HepG2 (cell line): ENCODE results near the gene CRYGA. TPM values are rescaled to one million over a fixed set of nuclear protein-coding genes. Genes with fewer than 3 reads are reported as not detected.

Source experiments
- CHD2 ChIP-seq: IDR thresholded peaks from 2 replicates; pipeline ENCODE4 v1.6.1; 2011; ENCODE audit warnings: low read depth, low read length, improper control_type of control experiment
- CHD4 ChIP-seq: fragments of 200-600 bp; sonication (generic); IDR thresholded peaks from 2 replicates; pipeline ENCODE4 v1.7.0; 2017; ENCODE audit warnings: mild to moderate bottlenecking, low read length, borderline replicate concordance
- CREB1 ChIP-seq, 2 experiments: fragments of 450-650 bp in 1 of 2; IDR thresholded peaks; 2 replicates each; pipeline ENCODE4 v1.6.1; 2016 to 2017; ENCODE audit warnings: control low read depth in 1 of 2, mild to moderate bottlenecking in 1 of 2, missing compliant biosample characterization in 1 of 2, missing genetic modification characterization in 1 of 2
- GLI4 ChIP-seq: sonication (generic); formaldehyde crosslinking; IDR thresholded peaks from 2 replicates; pipeline ENCODE4 v1.5.1; 2020; ENCODE audit warnings: missing genetic modification reagents, mild to moderate bottlenecking, moderate library complexity, borderline replicate concordance
- HOMEZ ChIP-seq: IDR thresholded peaks from 2 replicates; pipeline ENCODE4 v1.6.1; 2016; ENCODE audit warnings: low read depth
- IKZF4 ChIP-seq: sonication (generic); formaldehyde crosslinking; IDR thresholded peaks from 2 replicates; pipeline ENCODE4 v1.5.1; 2020; ENCODE audit warnings: borderline replicate concordance, mild to moderate bottlenecking, low read depth, missing genetic modification reagents; ENCODE audit errors: not compliant biosample characterization
- KDM5B ChIP-seq: sonication (generic); formaldehyde crosslinking; IDR thresholded peaks from 2 replicates; pipeline ENCODE4 v1.4.0; 2020; ENCODE audit warnings: missing genetic modification reagents, mild to moderate bottlenecking, borderline replicate concordance
- RFXANK ChIP-seq: IDR thresholded peaks from 2 replicates; pipeline ENCODE4 v1.6.1; 2016
- RNF2 ChIP-seq: fragments of 450-650 bp; conservative IDR thresholded peaks from 2 replicates; pipeline ENCODE4 v1.6.1; 2016; ENCODE audit warnings: low read depth
- SATB2 ChIP-seq: sonication (generic); formaldehyde crosslinking; IDR thresholded peaks from 2 replicates; pipeline ENCODE4 v1.5.0; 2020; ENCODE audit warnings: missing genetic modification reagents
- SUZ12 ChIP-seq: fragments of 150-350 bp; IDR thresholded peaks from 2 replicates; pipeline ENCODE4 v1.6.1; 2014; ENCODE audit warnings: low read depth, low read length
- ZBTB3 ChIP-seq: sonication (generic); formaldehyde crosslinking; IDR thresholded peaks from 2 replicates; pipeline ENCODE4 v1.4.0; 2020; ENCODE audit warnings: low read depth, mild to moderate bottlenecking, moderate library complexity, missing genetic modification reagents, borderline replicate concordance
- ZNF292 ChIP-seq: sonication (generic); formaldehyde crosslinking; IDR thresholded peaks from 2 replicates; pipeline ENCODE4 v1.8.1; 2022; ENCODE audit warnings: mild to moderate bottlenecking, low read depth, missing genetic modification reagents, borderline replicate concordance
- ZNF552 ChIP-seq: sonication (generic); formaldehyde crosslinking; IDR thresholded peaks from 2 replicates; pipeline ENCODE4 v1.9.0; 2022; ENCODE audit warnings: missing genetic modification reagents, mild to moderate bottlenecking, borderline replicate concordance
- ZNF670 ChIP-seq: sonication (generic); formaldehyde crosslinking; IDR thresholded peaks from 2 replicates; pipeline ENCODE4 v1.8.0; 2022; ENCODE audit warnings: mild to moderate bottlenecking, missing genetic modification reagents, borderline replicate concordance
- ZNF784 ChIP-seq: sonication (generic); formaldehyde crosslinking; IDR thresholded peaks from 2 replicates; pipeline ENCODE4 v1.5.1; 2020; ENCODE audit warnings: missing genetic modification reagents, mild to moderate bottlenecking, borderline replicate concordance
- ZNF788 ChIP-seq: sonication (generic); formaldehyde crosslinking; IDR thresholded peaks from 2 replicates; pipeline ENCODE4 v1.5.0; 2020; ENCODE audit warnings: mild to moderate bottlenecking, missing genetic modification reagents, borderline replicate concordance
- ZNF878 ChIP-seq: sonication (generic); formaldehyde crosslinking; IDR thresholded peaks from 2 replicates; pipeline ENCODE4 v1.8.1; 2023; ENCODE audit warnings: mild to moderate bottlenecking, missing genetic modification reagents, moderate library complexity
- ZSCAN20 ChIP-seq: sonication (generic); formaldehyde crosslinking; IDR thresholded peaks from 2 replicates; pipeline ENCODE4 v1.4.0; 2020; ENCODE audit warnings: missing genetic modification reagents, mild to moderate bottlenecking, borderline replicate concordance
- ZSCAN25 ChIP-seq: sonication (generic); formaldehyde crosslinking; IDR thresholded peaks from 2 replicates; pipeline ENCODE4 v1.8.0; 2022; ENCODE audit warnings: mild to moderate bottlenecking, missing genetic modification reagents
- ZSCAN5A ChIP-seq: sonication (generic); formaldehyde crosslinking; IDR thresholded peaks from 2 replicates; pipeline ENCODE4 v1.8.0; 2022; ENCODE audit warnings: mild to moderate bottlenecking, missing genetic modification reagents, borderline replicate concordance
- polyA plus RNA-seq, 8 experiments: library from polyadenylated mRNA; depleted of rRNA in 3 of 8; stranded (reverse) in 7 of 8; unstranded in 1 of 8; fragments of >200 nt; fragmentation: Illumina TruSeq in 4 of 8; extraction: Trizol in 4 of 8; gene quantifications; 2 replicates each; pipeline versions ENCODE4 v1.2.1 to v1.2.3, GENCODE V29; 2011 to 2016; ENCODE audit warnings: low read depth in 4 of 8, missing spikeins in 1 of 8, mixed read lengths in 1 of 8; ENCODE audit not compliant: insufficient read depth in 1 of 8
- total RNA-seq, 5 experiments: library from RNA; depleted of rRNA; stranded (reverse); fragments of >200 nt; fragmentation: Illumina TruSeq; extraction: Trizol; gene quantifications; 2 replicates each; pipeline ENCODE4 v1.2.3, GENCODE V29; 2016; ENCODE audit warnings: low read depth in 1 of 5
- TF ChIP-seq, protein P1 (sequence below): IDR thresholded peaks from 2 replicates; pipeline ENCODE4 v1.6.1; 2012; ENCODE audit warnings: inconsistent platforms
- TF ChIP-seq, protein P2 (sequence below): sonication (generic); formaldehyde crosslinking; IDR thresholded peaks from 2 replicates; pipeline ENCODE4 v1.4.0; 2020; ENCODE audit warnings: missing genetic modification reagents

CRYGA gene
- total and polyA plus RNA-seq, 2 of the 13 experiments (the other 11 are each of a cell fraction or from before 2014, with no cell fraction given) = not detected

GRCh38 chr2:208142925-208143799, 20.2 kb downstream of the CRYGA start (continued):
- TF ChIP-seq ZNF784 (CRISPR knock-in tag) = no peak
- no peak for TF ChIP-seq RNF2
- TF ChIP-seq ZNF292 (CRISPR knock-in tag) = 0 out of 2 replicates have a peak, but pooled peaks have one; percentile 25
- TF ChIP-seq CREB1 (IDR thresholded peaks at IDR 0.05) = no peak
- TF ChIP-seq CREB1 (CRISPR knock-in tag; IDR thresholded peaks at IDR 0.05) = 0 out of 2 replicates have a peak, but pooled peaks have one; percentile 14
- no peak for TF ChIP-seq RFXANK (CRISPR knock-in tag)
- no peak for TF ChIP-seq ZSCAN25
- no peak for TF ChIP-seq KDM5B (CRISPR knock-in tag)
- no peak for TF ChIP-seq ZBTB3 (CRISPR knock-in tag)
- no peak for TF ChIP-seq ZSCAN5A
- no peak for TF ChIP-seq SATB2
- TF ChIP-seq CHD2 = no peak
- no peak; the same call in 1 of the 2 replicates for TF ChIP-seq ZNF788
- no peak for TF ChIP-seq SUZ12
- peak; percentile 96 for TF ChIP-seq CHD4
- TF ChIP-seq, protein P1, sequence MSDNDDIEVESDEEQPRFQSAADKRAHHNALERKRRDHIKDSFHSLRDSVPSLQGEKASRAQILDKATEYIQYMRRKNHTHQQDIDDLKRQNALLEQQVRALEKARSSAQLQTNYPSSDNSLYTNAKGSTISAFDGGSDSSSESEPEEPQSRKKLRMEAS = peak; percentile 45; the same call in 1 of the 2 replicates
- no peak for TF ChIP-seq ZNF670 (CRISPR knock-in tag)
- no peak for TF ChIP-seq ZNF878
- TF ChIP-seq, protein P2, sequence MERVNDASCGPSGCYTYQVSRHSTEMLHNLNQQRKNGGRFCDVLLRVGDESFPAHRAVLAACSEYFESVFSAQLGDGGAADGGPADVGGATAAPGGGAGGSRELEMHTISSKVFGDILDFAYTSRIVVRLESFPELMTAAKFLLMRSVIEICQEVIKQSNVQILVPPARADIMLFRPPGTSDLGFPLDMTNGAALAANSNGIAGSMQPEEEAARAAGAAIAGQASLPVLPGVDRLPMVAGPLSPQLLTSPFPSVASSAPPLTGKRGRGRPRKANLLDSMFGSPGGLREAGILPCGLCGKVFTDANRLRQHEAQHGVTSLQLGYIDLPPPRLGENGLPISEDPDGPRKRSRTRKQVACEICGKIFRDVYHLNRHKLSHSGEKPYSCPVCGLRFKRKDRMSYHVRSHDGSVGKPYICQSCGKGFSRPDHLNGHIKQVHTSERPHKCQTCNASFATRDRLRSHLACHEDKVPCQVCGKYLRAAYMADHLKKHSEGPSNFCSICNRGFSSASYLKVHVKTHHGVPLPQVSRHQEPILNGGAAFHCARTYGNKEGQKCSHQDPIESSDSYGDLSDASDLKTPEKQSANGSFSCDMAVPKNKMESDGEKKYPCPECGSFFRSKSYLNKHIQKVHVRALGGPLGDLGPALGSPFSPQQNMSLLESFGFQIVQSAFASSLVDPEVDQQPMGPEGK (CRISPR knock-in tag) = no peak
- TF ChIP-seq ZSCAN20 = no peak
- TF ChIP-seq GLI4 = no peak
- no peak for TF ChIP-seq IKZF4 (CRISPR knock-in tag)
- TF ChIP-seq ZNF552 (CRISPR knock-in tag) = no peak
- no peak for TF ChIP-seq HOMEZ (CRISPR knock-in tag)
